Epithelial cell of prostate (primary cell): ENCODE measurements around the gene METTL1.

Experiments
- DNase-seq: peaks from one replicate; pipeline ENCODE4 v3.0.0-alpha.2; 2011; ENCODE audit warnings: low read depth, low spot score
- H3K27ac ChIP-seq: fragments of 450-650 bp; 2 replicates; pipeline ENCODE4 v1.5.1; 2017; ENCODE audit warnings: mild to moderate bottlenecking

Gene METTL1

GRCh38 chr12:57771236-57771872 is 551 bp downstream of the METTL1 start:
- peak; percentile 59 for DNase-seq
- peak overlapping the region; percentile 82 for H3K27ac ChIP-seq

- H3K27ac ChIP-seq: peak overlapping the region; percentile 82
- no peak for DNase-seq
These were observed 1.2 kb downstream of the METTL1 start for GRCh38 chr12:57770734-57771133.

GRCh38 chr12:57769594-57769993 is 2.3 kb downstream of the METTL1 start:
- H3K27ac ChIP-seq: no peak overlapping the region
- no peak for DNase-seq

DNA sequence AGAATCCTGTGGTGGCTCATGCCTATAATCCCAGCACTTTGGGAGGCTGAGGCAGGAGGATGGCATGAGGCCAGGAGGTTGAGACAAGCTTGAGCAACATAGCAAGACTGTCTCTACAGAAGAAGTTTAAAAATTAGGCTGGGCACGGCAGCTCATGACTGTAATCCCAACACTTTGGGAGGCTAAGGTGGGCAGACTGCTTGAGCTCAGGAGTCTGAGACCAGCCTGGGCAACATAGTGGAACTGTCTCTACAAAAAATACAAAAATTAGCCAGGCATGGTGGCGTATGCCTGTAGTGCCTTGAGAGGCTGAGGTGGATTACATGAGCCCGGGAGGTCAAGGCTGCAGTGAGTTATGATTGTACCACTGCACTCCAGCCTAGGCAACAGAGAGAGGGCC is 4.0 kb downstream of the METTL1 start:
- no peak for DNase-seq
- no peak overlapping the region for H3K27ac ChIP-seq

DNA sequence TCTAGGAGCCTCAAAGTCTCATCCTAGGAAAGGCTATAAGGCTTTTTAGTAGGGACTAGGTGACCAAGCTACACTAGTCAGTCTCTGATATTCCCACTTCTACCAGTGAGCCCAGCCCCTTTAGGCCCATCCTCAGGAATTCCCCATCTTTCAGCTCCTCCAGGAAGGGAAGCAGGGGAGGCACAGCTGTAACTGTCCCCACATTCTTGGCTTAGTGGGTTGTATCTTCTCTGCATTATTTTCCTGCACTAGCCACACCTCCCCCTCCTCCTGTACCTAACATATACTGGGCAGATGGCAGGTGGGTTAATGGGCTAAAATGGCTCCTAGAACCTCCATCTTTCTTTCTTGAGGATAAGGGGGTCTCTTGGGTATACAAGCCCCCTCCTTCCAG is 4.6 kb downstream of the METTL1 start:
- DNase-seq: no peak
- H3K27ac ChIP-seq: peak overlapping the region; percentile 78

GRCh38 chr12:57766464-57767304 is 5.2 kb downstream of the METTL1 start, which contains the start of gene CYP27B1:
Gene CYP27B1, minus strand, starts transcription at chr12:57767078. Its CDS starts 37 bp downstream, at chr12:57767041.
- no peak for DNase-seq
- peak within 1 kb of the TSS; percentile 78 for H3K27ac ChIP-seq

DNA sequence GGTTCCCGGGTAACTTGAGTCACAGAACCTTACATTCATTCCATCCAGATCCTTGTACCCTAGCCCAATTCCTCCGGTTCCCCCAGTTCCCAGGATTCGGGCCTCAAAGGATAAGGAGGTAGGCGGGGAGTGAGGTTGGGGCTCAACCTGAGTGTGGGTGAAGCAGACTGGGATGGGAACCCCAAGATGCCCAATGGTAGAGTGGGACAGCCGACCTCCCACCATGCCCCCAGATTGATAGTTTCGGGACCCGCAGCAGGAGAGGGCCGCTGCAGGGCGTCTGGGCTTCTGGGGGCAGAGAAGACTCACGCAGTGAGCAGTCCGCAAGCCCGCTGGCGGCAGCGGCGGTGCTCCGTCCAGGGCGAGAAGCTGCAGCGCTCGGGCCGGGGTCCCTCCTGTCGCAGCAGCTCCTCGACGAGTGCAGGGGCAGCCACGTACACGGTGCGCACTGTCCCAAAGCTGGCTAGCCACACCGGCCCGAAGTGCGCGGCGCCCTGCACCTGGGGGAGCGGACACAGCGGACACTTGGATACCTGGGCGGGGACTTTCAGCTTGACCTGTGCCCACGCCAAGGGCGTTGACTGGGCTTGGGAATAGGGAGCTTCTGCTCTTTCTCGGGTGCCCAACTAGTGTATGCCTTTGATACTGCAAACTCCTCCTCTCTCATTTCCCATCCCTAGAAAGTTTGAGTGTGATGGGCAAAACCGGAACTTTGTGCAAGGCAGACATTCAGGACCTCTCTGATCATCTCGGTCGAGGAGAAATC is 6.0 kb downstream of the METTL1 start:
- H3K27ac ChIP-seq: peak overlapping the region; percentile 78
- no peak for DNase-seq

- H3K27ac ChIP-seq: peak overlapping the region; percentile 78
- DNase-seq: no peak
These were observed 6.8 kb downstream of the METTL1 start for GRCh38 chr12:57765003-57765697.

- DNase-seq: no peak
- H3K27ac ChIP-seq: peak overlapping the region; percentile 78
These were observed 7.3 kb downstream of the METTL1 start for GRCh38 chr12:57764662-57765002.

- peak overlapping the region; percentile 78 for H3K27ac ChIP-seq
- DNase-seq: no peak
These were observed 7.8 kb downstream of the METTL1 start for GRCh38 chr12:57763881-57764661.

- no peak overlapping the region for H3K27ac ChIP-seq
- no peak for DNase-seq
These were observed 9.4 kb downstream of the METTL1 start for GRCh38 chr12:57762463-57762862.

DNA sequence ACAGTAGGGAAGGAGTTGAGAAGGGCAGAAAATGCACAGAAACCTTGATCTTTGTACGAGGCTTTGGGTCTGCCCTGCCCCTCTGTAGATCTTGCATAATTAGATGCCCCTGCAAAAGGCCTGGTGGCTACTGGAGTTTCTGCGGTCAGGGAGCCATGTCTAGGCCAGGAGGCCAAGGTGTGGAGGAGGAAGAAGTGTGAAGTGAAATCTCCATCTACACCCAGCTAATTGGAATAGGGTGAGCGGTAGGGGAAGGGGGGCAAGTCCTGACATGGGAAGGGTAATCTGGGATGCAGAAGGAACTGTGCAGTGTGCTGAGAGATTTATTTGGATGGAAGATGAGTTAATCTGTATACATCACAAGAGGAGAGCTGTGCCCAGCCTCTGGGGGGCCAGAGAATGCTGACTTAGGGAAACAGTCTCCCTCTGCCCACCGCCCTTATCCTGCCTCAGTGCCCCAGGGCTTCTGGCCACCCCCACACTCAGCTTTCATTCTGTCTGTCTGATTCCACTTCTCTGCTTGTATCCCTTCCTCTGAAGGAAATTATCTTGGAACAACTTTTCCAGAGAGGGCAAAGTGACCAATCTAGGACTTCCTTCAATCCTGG is 10.4 kb downstream of the METTL1 start:
- H3K27ac ChIP-seq: no peak overlapping the region
- DNase-seq: no peak

DNA sequence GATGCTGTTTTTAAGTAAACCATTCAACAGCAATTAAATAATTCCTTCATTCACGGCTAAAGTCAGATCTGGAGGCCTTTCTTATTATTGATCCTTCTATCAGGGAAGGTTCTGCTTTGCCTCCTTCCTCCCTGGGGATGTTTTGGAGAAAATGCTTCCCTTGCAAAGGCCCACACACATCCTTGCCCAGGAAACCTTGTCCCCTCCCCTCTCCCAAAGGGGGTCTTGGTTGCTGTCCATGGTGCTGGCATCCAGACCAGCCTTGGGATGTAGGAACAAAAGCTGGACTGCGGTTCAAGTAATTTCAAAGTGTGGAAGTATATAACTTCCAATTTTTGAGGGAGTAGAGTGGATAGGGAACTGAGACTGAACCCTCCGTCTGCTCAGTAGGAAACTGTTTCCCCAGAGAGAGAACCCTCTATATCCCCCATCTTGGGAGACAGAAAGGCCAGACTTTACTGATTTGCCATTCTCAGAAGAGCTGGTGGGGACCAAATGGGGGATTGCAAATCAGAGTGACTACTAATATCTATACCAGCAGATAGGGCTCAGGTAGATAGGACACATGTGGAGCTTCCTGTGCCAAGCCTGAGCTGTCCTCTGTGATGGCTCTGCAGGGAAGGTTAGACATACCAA is 11.4 kb downstream of the METTL1 start:
- no peak for DNase-seq
- no peak overlapping the region for H3K27ac ChIP-seq

GRCh38 chr12:57759360-57759980 is 12.4 kb downstream of the METTL1 start:
- H3K27ac ChIP-seq: no peak overlapping the region
- DNase-seq: no peak

- no peak overlapping the region for H3K27ac ChIP-seq
- DNase-seq: no peak
These were observed 13.1 kb downstream of the METTL1 start for GRCh38 chr12:57758552-57759359.

DNA sequence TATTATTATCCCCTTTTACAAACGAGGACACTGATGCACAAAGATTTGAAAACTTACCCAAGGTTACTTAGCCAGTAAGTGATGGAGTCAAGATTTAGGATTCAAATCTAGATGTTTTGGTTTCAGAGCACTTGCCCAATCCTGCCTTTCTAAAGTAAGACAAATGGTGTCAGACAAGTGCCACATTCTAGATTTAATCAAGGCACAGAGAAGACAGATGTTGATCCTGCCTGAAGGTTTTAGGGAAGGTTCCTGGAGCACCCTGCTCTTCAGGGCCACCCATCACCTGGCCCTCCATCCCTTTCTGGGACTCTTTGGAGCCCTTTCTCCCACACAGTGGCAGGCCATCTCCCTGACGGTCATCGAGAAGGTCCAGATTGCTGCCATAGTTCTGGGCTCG is 14.1 kb downstream of the METTL1 start:
- no peak for DNase-seq
- no peak overlapping the region for H3K27ac ChIP-seq
